Measurements from ENCODE around the gene REXO1.

REXO1 gene

GRCh38 chr19:1850809-1851653 is 2.7 kb upstream of the REXO1 start:
- H3K27ac ChIP-seq (ENCODE audit: extremely low read depth, low read depth, low read length): no peak overlapping the region
- no peak for TF ChIP-seq ZNF23 (tag by site-specific recombination; IDR thresholded peaks at IDR 0.05; ENCODE audit: borderline replicate concordance)
- TF ChIP-seq ZNF549 (tag by site-specific recombination; IDR thresholded peaks at IDR 0.05): no peak
- TF ChIP-seq ZNF16 (tag by site-specific recombination; IDR thresholded peaks at IDR 0.05; ENCODE audit: low read depth): peak; percentile 97
- TF ChIP-seq ZNF423 (tag by site-specific recombination; IDR thresholded peaks at IDR 0.05): no peak
- peak; percentile 37; the same call in 1 of the 2 replicates for TF ChIP-seq KLF8 (tag by site-specific recombination; IDR thresholded peaks at IDR 0.05)
- no peak for TF ChIP-seq ZNF707 (tag by site-specific recombination; IDR thresholded peaks at IDR 0.05)
- TF ChIP-seq ZNF10 (tag by site-specific recombination; IDR thresholded peaks at IDR 0.05): no peak
- TF ChIP-seq ZNF341 (tag by site-specific recombination; IDR thresholded peaks at IDR 0.05; ENCODE audit: low read depth): peak; percentile 62
- no peak for TF ChIP-seq ZNF629 (tag by site-specific recombination; IDR thresholded peaks at IDR 0.05)
- TF ChIP-seq CTCF (tag by site-specific recombination; IDR thresholded peaks at IDR 0.05): peak; percentile 59
- TF ChIP-seq REST (tag by site-specific recombination; IDR thresholded peaks at IDR 0.05): no peak
- no peak for TF ChIP-seq ZNF555 (tag by site-specific recombination; conservative IDR thresholded peaks at IDR 0.05)
- no peak for TF ChIP-seq YY2 (tag by site-specific recombination; IDR thresholded peaks at IDR 0.05)
- no peaks in the 10 kb centered on the region for H3K9me3 ChIP-seq (ENCODE audit: control insufficient read depth, insufficient read depth, low read depth, low read length)
- ChIA-PET POLR2A (no interaction called here), CTCF (interaction anchor here (0.7 kb wide), 1 partner anchor 9 kb away, joined by 3 read pairs; no protein-coding TSS in a partner anchor)
- no peak overlapping the region for H3K4me3 ChIP-seq (ENCODE audit: low read depth, low read length)
- H3K36me3 ChIP-seq (ENCODE audit: control insufficient read depth in 2 of 2, insufficient read depth in 1 of 2, low read length in 2 of 2): no peaks in the 10 kb centered on the region
- H3K4me1 ChIP-seq (ENCODE audit: control insufficient read depth, insufficient read depth, low read length): peaks cover 5% of the 10 kb centered on the region; the same call in 1 of the 2 replicates

GRCh38 chr19:1849886-1850398 is 1.7 kb upstream of the REXO1 start:
- peaks cover 0 to 9% of the 10 kb centered on the region in 2 experiments; a peak in 1 of 3 replicates for H3K36me3 ChIP-seq (ENCODE audit: control insufficient read depth in 2 of 2, insufficient read depth in 1 of 2, low read length in 2 of 2)
- ChIA-PET POLR2A (no interaction called here), CTCF (interaction anchor here (0.6 to 1.8 kb wide), 5 partner anchors 8 to 88 kb away, joined by 3 to 19 read pairs (median 3); no protein-coding TSS in a partner anchor)
- peaks cover 4% of the 10 kb centered on the region; the same call in 1 of the 2 replicates for H3K4me1 ChIP-seq (ENCODE audit: control insufficient read depth, insufficient read depth, low read length)
- H3K9me3 ChIP-seq (ENCODE audit: control insufficient read depth, insufficient read depth, low read depth, low read length): no peaks in the 10 kb centered on the region
- no peak for TF ChIP-seq SP3 (tag by site-specific recombination; IDR thresholded peaks at IDR 0.05)
- no peak for TF ChIP-seq ZNF530 (tag by site-specific recombination; IDR thresholded peaks at IDR 0.05; ENCODE audit: low read depth)
- no peak for TF ChIP-seq ZNF426 (tag by site-specific recombination; IDR thresholded peaks at IDR 0.05)
- TF ChIP-seq ZNF169 (tag by site-specific recombination; IDR thresholded peaks at IDR 0.05): no peak
- no peak for TF ChIP-seq TSHZ1 (tag by site-specific recombination; IDR thresholded peaks at IDR 0.05; ENCODE audit: borderline replicate concordance)
- TF ChIP-seq ZSCAN16 (tag by site-specific recombination; IDR thresholded peaks at IDR 0.05): no peak
- no peak for TF ChIP-seq KLF16 (tag by site-specific recombination; IDR thresholded peaks at IDR 0.05)
- H3K4me3 ChIP-seq (ENCODE audit: low read depth, low read length): no peak overlapping the region
- H3K27ac ChIP-seq (ENCODE audit: extremely low read depth, low read depth, low read length): no peak overlapping the region

Measured in HEK293 (cell line).